Left renal pelvis (tissue), 4 donors: ENCODE results near the gene CDK13. TPM values are rescaled to one million over a fixed set of nuclear protein-coding genes. Genes with fewer than 3 reads are reported as not detected.
A peak's percentile ranks its signal among the peaks of the same experiment; 100 is the strongest.

Experiments
- DNase-seq, 4 donors: peaks; one replicate each; pipeline ENCODE4 v3.0.0-alpha.2; 2013; ENCODE audit warnings: low read depth in 4 of 4, low spot score in 3 of 4
- polyA plus RNA-seq, 4 donors: library from polyadenylated mRNA; unstranded; fragments of 120-200 nt; gene quantifications; one replicate each; pipeline ENCODE4 v1.2.1, GENCODE V29; 2013; ENCODE audit not compliant: insufficient read length in 4 of 4

The CDK13 gene
- polyA plus RNA-seq, 4 donors = 51.7 to 75.5 (median 65.6) TPM

DNA sequence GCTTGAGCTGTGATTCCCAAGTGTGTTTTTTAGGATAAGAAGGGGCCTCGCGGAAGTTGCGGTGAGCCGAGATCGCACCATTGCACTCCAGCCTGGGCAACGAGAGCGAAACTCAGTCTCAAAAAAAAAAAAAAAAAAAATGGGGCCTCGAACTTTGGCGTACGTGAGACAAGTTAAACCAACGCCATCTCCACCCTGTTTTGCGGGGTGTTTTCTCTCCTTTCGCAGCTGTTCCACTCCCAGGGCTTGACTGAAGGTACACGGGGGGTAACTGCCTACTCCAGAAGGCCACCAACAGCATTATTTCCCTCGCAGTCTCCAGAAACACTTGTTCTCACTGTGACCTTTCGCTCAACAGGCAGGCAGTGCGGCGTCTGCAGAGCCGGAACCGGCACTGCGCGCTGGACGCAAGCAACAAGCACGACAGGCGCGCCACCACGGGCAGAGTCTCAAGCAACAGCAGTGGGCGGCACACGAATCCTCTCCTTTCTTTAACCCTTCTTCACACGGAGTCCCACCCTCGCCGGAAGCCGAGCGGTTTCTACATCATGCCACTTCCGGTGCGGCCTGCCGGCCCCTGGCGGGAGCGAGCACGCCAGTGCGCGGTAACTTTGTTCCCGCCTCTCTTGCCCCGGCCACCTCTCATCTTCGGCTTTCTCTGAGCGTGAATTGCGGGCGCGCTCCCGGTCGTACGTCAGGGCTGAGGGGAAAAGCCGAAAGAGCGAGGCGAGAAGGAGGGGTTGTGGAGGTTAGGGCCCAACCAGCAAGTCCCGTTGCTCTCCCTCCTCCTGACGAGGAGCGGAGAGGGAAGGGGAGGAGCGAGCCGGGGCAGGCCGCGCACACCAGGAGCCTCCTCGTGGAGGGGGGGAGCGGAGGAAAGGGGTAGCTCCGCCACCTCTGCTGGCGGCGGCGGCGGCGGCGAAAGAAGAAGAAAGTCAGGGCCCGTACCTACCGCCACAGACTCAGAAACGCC, 814 bp upstream of the CDK13 start:
- DNase-seq = peak; percentile 99

DNA sequence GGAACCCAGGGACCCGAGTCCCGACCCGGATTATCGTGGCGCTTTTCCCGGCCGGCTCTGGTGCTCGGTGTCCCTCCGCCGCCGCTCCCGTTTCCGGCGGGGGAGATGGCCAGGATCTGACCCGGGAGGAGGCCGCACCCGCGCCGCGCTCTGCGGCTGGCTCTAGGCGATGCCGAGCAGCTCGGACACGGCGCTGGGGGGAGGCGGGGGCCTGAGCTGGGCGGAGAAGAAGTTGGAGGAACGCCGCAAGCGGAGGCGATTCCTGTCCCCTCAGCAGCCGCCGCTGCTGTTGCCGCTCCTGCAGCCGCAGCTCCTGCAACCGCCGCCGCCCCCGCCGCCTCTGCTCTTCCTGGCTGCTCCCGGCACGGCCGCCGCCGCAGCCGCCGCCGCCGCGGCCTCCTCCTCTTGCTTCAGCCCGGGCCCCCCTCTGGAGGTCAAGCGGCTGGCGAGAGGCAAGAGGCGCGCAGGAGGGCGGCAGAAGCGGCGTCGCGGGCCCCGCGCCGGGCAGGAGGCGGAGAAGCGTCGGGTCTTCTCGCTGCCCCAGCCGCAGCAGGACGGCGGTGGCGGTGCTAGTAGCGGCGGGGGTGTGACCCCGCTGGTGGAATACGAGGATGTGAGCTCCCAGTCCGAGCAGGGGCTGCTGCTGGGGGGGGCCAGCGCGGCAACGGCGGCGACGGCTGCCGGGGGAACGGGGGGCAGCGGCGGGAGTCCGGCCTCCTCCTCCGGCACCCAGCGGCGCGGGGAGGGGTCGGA, 593 bp downstream of the CDK13 start:
- DNase-seq = peak in 1 of 4 donors; percentile 36

- DNase-seq = peak in 2 of 4 donors; percentile 33 to 53
Measured at GRCh38 chr7:39951226-39952194, 1.5 kb downstream of the CDK13 start.

- no peak for DNase-seq
Measured at GRCh38 chr7:39952374-39952773, 2.3 kb downstream of the CDK13 start.

GRCh38 chr7:39952803-39953202, 2.7 kb downstream of the CDK13 start:
- no peak for DNase-seq

DNA sequence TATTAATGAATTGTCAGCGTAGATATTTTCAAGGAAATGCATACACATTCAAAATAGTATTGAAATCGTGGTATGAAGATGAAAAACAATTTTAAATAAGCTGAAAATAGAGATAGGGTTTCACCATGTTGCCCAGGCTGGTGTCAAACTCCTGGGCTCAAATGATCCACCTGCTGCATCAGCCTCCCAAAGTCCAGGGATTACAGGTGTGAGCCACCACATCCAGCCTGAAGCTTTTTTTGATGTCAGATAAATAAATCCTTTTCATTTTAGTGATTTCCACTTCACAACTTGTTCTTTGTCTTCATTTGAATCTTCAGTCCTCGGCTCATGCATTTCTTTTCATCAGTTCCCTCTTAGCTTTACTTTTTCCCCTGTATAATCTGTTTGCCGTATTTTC, 4.6 kb downstream of the CDK13 start:
- DNase-seq = no peak

DNA sequence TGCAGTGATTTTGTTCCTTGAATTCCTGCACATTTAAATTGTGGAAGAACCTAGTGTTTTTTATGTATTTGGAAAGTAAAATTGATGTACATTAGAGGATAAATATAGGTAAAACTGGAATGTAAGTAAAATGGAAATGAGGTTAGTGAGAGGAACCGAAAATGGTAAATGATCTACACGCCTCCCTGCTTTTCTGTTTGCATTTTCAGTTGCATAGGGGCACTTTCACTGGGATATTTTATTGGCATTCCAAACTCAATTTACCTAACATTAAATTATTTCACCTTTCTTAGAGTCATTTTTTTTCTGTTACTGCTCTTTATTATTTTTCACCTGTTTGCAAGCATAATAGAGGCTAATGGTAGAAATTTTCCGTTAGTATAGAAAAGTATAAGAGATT, 8.0 kb downstream of the CDK13 start:
- DNase-seq = no peak

DNA sequence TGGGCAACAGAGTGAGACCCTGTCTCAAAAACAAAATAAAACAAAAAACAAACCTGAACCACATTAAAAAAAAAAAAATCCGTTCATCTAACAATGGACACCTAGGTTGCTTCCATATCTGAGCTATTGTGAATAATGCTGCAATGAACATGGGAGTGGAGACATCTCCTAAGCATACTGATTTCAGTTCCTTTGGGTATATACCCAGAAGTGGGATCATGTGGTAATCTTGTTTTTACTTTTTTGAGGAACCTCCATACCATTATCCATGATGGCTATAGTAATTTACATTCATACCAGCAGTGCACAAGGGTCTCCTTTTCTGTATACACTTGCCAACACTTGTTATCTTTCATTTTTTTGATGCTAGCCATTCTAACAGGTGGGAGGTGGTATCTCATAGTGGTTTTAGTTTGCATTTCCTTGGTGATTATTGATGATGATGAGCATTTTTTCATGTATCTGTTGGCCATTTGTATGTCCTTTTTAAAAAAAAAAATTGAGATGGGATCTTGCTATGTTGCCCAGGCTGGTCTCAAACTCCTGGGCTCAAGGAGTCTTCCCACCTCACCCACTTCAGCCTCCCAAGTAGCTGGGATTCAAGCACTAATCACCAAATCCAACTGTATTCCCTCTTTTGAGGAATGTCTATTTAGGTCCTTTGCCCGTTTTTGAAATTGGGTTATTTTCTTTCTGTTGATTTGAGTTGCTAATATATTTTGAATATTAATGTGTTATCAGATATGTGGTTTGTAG, 17.5 kb downstream of the CDK13 start:
- no peak for DNase-seq

GRCh38 chr7:39969431-39969830, 19.4 kb downstream of the CDK13 start:
- no peak for DNase-seq

- no peak for DNase-seq
Measured at GRCh38 chr7:39971924-39972323, 21.9 kb downstream of the CDK13 start.

- no peak for DNase-seq
Measured at GRCh38 chr7:39973801-39974200, 23.7 kb downstream of the CDK13 start.

GRCh38 chr7:39978230-39978934, 28.3 kb downstream of the CDK13 start:
- DNase-seq = no peak

DNA sequence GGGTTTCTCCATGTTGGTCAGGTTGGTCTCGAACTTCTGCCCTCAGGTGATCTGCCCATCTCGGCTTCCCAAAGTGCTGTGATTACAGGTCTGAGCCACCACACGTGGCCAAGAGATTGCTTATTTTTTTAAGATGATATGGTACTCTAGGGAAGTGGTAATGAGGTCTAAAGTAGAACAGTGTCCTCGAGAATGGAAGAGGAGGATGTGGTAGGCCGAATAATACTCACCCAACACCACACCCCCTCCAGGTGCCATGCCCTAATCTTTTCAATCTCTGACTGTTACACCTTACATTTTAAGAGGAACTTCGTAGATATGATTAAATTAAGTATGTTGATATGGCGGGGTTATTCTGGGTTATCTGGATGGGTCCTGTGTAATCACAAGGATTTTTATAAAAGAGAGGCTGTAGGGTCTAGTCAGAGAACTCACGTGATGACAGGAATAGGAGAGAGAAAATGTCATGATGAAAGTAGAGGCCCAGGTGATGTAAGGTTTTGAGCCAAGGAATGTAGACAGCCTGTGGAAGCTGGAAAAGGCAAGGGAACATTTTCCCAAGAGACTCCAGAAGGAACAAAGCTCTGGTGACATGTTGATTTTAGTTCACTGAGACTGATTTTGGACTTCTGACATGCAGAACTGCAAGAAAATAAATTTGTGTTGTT, 29.5 kb downstream of the CDK13 start:
- no peak for DNase-seq

DNA sequence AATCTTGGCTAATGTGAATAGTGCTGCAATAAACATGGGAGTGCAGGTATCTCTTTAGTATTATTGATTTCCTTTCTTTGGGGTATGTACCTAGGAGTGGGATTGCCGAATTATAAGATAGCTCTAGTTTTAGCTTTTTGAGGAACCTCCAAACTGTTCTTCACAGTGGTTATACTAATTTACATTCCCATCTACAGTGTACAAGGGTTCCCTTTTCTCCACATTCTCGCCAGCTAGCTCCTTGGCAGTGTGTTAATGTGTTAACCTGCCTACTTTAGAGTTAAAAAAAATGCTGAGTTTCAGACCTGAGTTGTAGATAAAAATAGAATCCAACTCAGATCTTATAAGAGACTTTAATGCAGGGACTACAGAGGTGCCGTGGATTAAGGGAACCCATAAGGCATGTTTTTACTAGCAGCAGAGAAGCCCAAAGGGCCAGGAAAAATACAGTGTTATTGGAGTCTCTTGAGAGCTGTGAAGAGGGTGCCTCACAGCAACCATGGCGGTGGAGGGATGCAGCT, 35.4 kb downstream of the CDK13 start:
- DNase-seq = no peak

DNA sequence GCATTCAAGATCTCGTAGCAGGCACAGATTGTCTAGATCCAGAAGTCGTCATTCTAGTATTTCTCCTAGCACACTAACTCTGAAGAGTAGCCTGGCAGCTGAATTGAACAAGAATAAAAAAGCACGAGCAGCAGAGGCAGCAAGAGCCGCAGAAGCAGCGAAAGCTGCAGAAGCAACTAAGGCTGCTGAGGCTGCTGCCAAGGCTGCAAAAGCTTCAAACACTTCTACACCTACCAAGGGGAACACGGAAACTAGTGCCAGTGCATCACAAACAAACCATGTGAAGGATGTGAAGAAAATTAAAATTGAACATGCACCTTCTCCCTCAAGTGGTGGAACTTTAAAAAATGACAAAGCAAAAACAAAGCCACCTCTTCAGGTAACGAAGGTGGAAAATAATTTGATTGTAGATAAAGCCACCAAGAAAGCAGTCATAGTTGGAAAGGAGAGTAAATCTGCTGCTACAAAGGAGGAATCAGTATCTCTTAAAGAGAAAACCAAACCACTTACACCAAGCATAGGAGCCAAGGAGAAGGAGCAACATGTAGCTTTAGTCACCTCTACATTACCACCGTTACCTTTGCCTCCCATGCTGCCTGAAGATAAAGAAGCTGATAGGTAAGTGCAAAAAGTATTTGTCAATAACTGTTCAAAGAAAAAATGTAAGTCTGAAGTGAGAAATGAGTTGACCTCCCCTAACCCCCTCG, 37.7 kb downstream of the CDK13 start:
- DNase-seq = no peak

- no peak for DNase-seq
Measured at GRCh38 chr7:40000734-40001315, 50.8 kb downstream of the CDK13 start.

DNA sequence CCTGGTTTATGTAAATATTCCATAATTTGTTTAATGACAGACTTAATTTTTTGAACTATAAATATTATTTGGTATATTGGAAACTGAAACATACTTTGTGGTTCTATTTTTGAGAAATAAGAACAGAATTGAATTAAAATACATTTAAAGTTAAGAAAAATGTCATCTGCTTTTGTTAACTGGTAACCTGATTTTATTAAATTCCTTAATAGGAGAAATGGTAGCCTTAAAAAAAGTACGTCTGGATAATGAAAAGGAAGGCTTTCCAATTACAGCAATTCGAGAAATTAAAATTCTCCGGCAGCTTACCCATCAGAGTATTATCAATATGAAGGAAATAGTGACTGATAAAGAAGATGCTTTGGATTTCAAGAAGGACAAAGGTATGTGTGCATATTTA, 51.6 kb downstream of the CDK13 start:
- no peak for DNase-seq
